ENCODE data around the gene SEPTIN5.

Gene SEPTIN5

DNA sequence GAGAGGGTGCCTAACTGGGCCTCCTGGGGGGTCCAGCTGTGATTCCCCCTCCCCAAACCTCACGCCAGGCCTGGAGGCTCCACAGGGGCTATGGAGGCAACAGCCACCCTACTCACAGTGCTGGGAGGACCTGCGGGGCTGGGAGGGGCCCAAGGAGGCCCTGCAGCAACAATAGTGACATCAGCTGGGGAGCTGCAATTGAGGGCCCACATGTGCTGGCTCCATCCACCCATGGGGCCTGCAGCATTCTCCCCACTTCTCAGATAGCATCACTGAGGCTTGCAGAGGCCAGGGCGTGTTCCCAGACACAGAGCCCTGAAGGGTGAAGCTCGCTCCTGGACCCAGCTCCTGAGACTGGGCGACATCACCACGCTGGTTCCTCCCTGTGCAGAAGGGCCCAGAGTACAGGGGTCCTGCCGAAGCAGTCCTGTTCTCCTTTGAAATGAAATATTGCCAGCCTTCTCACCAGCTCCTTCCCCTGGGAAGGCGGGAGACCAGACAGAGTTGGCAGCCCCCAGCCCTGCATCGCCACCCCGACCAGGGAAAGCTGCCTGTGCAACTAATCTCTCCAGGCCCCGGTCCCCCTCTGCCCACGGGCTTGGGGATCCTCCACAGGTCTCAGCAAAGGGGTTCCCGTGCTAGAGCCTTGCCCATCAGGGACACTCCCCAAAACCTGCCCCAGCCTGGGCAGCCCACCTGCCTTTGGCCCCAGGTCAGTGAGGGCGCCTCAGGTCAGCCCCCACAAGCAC is 37.4 kb downstream of the SEPTIN5 start:
- DNase-seq: no peak

DNA sequence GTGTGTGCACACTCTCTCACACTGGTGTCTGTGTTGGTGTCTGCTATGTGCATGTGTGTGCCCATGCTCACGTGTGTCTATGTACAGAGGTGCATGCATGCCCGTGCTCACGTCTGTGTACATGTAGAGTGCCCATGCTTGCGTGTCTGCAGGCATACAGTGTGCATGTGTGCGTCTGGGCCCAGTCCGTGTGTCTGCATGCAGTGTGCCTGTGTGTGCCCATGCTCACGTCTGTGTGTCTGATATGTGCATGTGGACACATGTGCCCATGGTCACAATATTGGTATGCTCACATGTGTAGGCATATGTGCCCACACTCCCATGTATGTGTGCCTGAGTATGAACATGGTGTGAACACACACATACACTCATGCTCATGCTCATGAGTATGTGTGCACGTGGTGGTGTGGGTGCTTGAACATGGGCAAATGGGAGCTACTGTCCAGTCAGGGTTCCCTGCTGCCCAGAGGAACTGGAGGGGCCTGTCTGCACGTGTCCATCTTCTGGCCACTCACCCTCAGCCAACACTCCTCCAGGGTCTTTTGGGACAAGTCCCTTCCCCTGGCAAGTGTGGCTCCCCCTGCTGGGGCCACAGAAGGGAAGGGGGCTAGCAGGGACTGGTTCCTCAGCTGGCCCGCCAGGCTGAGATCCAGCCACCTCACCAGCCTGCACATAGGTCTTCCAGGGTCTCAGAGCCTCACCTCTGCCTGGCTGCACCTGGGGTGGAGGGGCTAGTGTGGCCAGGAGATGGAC is 39.0 kb downstream of the SEPTIN5 start:
- DNase-seq: no peak

DNA sequence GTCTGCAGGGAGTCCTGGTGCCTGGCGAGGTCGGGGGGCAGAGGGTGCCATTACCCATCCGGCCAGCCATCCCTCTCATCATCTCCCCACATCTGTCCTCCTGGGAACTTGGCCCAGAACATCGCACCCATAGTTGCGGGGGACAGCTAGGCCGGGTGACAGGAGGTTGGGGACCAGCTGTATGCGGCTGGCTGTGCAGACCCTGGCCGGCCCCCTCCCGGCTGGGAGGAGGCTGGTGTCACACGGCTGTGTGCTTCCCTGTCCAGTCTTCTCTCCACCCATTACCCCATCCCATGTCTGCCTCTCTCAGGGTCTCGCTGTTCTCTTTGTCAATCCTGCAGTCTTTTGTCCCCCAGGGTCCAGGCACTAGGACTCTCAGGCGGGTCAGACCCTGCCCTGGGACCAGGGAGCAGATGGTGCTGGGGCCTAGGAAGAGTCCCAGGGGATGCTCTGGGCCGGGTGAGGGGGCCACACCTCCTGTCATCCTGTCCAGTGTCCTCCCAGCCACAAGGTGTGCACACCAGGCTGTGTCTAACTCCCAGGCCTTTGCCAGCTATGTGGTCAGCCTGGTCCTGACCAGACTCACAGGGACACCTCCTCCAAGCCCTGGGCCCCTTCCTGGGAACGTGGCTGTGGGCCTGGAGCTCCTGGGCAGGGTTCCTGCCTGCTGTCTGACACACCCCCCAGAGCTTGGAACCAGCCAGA is 39.8 kb downstream of the SEPTIN5 start:
- no peak for DNase-seq

DNA sequence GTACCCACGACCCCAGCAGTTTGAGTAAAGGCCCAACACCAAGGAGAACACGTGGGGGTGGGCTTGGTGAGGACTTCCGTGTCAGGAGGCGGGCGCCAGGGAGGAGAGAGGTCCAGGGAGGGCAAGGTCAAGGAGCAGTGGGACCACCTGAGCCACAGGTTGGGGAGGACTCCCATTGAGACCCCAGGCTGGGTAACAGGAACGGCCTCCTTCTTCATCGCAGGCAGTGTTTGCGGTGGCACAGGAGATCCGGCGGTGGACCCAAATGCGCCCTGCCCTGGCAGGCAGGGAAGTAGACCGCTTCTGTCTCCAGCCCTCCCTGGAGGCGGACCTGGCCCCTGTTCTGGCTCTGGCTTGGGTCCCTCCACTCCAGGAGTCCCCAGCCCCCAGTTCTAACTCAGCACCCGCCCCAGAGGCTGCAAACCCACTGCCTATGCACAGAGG is 40.4 kb downstream of the SEPTIN5 start:
- DNase-seq: no peak

DNA sequence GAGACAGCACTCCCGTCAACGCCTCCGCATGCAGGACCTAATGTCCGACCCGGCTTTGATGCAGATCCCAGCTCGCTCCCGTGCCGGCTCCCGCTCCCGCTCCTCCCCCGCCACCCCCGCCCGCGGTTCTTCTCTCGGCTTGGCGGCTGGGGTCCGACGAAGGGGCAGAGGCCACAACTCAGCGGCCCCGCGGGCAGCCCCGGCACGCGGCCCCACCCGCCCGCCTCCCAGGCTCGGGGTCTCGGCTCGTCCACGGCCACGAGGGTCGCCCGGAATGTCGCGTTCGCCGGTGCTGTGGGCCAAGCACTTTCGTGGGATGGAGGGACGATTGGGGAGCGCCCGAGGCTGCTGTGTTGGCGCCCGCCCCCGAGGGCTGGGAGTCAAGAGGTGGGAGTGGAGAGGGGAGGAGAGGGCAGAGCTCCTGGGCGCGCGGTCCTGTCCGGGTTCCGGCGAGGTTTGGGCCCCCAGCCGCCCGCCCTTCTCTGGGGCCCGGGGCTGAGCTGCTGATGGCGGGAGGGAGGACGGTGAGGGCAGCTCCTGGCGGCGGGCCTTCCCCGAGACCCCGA is 40.9 kb downstream of the SEPTIN5 start:
- DNase-seq: no peak

DNA sequence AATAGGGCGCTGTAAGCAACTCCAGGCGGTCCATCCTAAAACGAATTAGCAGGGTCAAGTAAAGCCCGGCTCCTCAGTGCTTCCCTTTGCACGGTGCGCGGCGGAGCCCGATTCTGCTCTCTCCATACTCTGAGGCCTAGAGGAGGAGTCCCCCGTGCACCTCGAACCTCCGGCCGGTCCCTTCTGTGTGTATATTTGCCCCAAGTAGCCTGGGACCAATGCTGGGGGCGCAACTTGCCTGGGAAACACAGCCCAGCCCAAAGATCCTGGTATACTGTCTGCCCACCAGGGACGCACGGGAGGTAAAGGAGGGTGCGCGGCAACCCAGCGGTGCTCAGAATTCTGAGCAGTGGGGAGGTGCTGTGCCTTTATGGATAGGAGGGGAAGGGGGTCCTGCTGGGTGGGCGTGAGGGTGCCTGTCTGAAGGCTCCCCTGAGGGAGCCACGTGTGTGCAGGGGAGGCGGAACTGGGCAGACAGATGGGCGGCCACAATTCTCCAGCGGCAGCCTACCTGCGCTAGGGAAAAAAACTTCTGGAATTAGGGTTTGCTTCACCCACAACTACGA is 41.5 kb downstream of the SEPTIN5 start:
- DNase-seq: no peak

DNA sequence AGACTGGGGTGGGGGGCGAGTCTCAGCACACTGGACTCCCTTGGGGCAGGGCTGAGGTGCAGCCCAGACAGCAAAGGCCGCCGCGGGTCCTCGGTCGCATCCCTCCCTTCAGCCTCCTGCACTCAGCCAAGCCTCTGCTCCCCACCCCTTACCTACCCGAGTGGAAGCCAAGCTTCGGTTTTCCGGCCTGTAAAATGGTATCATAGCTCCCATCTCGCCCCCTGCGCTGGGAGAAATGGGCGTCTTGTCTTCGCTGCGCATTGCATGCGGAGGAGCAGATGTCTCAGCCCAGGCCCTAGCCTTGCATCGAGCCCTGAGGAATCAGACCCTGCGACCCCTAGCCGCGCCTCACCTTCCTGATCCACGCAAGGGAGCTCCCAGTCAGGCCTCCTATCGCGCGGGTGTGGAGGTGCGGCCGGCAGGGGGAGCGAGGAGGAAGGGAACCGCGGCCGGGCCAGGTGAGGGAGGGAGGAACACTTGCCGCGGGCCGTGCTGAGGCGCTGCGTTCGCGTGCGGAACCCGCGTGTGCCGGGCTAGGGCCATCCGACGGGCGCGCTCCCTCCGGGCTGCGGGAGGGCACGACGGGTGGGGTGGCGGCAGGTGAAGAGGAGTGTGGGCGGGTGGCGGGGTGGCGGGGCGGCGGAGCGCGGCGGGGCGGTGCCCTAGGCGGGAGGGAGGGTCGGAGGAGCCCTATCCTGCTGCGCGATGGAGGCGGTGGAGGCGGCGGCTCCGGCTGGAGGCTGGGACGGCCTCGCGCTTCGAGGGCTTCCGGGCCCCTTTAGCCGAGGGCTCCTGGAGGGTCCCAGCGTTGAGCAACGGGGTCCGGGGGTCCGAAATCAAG is 42.2 kb downstream of the SEPTIN5 start:
- DNase-seq: peak; percentile 67 to 70

DNA sequence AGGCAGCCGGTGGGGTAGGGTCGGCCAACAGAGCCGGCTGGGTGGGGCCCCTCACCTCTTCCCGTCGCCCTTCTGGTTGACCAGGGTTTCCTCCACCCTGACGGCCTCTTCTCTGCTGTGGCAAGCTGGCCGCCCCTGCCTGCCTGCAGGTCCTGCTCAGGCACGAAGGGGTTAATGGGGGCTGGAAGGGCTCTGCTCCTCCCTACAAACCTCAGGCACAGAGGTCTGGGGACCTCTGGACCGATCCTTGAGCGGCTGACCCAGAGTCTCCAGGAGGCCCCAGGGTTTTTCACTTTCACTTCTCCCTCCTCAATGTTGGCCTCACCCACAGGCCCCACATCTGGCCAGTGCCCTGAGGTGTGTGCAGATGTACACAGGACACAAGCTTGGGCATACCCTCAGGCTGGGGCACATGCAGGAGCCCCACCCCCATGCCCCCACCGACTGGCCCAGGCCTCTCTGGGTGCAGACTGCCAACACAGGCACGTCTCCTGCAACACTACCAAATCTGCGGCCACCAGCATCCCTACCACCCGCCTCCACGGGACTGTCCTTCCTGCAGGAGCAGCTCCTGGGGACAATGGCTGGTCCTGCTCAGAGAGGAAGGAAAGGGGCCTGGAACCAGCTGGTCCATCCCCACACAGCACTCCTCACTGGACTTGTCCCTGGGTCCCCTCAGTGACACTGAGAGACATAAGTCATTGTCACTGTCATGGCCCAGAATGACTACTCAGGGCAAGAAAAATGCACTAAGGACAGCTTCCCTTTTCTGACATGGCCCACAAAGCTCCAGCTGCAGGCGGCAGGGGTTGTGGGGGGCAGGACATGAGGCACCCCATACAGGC is 43.1 kb downstream of the SEPTIN5 start:
- no peak for DNase-seq

DNA sequence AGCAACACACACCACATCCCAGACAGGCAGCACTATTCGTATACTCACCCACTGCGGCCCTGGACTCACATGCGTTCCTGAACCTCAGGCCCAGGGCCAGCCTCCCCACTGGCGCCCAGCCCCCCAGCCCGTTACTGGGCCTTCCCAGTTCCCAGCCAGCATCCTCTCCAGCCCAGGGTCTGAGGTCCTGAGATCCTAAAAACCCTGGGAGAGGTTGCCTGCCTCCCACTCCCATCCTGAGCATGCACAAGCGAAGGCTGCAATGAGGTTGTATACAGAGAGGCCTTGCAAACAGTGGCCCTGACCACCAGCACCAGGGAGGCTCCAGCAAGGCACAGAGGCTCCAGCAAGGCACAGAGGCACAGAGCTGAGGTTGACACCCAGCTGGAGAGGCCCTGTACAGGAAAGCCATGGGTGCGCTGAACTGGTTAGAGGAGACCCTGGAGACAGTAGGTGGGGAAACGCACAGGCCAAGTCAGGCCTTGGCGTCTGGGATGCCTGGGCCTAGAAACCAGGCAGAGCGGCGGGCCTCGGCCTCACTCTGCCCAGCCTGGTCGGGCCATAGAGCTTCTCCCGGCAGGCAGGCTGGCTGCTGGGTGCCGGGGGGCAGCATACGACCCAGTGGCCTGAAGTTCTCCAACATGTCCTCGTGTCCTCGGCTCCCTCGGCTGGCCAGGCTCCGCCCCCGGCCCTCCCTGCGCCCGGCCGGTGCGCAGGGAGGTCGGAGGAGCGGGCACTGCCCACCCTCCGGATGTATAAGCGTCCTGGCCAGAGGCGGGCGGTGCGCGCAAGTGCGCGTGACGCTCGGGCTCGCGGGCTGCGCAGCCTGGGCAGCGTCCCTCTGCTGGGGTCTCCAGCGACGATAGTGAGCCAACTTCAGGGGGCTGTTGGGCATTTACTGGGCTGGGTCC is 43.9 kb downstream of the SEPTIN5 start:
- no peak for DNase-seq

DNA sequence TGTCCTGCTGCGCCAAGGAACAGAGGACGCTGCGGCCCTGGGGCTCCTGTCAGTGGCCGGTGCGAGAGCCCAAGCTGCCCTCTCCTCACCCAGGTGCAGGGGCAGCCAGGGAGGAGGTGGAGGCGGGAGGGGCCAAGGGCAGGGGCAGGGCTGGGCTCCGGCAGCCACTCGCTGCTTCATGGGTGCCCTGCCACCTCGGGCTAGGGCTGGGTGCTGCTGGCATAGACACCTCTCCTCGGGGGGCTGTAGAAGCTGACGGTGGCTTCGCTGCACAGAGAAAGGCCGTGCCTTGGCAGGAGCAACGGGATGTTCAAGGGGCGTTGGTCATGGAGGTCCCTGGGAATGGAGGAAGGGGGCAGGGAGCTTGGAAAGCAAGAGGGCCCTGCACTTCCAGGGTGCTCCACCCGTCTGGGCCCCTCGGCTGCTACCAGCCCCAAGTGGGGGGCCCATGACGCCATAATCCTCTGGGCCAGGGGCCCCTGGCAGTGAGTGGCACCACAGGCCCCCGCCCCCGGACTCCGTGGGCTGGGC is 44.7 kb downstream of the SEPTIN5 start:
- DNase-seq: no peak

DNA sequence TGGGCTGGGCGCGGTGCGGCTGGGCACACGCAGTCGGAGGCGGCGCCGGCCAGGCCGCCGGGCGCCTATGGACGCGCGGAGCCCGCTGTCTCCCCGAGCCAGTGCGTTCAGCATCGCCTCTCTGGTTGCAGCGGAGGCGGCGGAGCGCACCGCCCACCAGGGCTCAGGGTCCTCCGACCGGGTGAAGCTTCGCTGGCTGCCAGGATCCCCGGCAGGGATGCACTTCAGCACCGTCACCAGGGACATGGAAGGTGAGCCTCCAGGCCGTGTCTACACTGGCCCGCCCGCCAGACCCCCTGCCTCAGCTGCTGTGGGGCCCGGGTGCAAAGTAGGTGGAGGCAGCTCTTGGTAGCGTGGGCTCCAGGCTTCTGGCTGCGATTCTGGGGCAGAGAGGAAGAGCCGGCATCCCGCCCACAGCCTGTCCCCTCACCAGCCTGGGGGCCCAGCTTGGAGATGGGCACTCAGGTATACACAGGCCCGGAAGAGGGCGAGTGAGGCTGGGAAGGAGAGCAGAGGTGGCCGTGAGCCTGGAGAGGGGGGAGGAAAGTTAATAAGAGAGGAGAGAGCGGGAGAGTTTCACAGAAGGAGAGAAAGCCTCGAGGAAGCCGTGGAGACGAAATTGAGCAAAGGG is 45.2 kb downstream of the SEPTIN5 start:
- no peak for DNase-seq

DNA sequence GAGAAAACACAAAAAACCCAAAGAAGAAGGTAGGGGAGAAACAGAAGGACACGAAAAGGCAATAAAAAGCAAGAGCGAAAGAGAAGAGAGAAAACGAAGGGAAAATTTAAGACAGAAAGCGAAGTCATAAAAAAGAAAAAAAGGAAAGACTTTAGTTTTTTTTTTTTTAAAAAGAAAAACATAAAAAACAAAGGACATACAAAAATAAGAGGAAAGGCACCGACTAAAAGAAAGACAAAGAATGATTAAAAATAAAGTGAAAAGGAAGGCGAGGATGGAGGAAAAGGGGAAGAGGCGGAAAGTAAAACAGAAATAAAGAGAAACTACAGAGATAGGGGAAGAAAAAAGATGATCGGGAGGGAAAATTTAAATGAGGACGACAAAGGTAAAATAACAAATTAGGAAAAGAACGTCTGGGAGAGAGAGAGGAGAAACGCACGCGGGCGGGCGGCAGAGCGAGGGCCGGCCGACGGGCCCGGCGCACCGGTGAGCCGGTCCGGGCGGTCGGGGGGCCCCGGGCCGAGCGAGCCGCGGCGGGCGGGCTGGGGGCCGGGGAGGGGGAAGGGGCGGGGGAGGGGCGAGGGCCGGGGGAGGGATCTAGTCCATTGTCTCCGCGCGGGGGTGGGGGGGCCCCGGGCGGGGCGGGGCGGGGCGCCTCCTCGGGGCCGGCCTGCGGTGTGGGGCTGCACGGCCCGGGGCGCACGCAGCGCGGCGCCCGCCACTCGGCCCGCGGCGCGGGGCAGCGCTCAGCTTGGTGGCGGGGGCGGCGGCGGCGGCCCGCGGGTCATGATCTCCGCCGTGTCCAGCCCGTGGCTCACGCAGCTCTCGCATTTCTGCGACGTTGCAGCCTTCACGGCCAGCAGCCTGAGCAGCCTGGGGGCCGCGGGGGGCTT is 46.0 kb downstream of the SEPTIN5 start, which contains the start of gene TBX1:
TSS of gene TBX1 (plus strand) at position 721 of the 893 bp plus-strand sequence. CDS start at position 787, 66 bp downstream.
- DNase-seq: no peak

DNA sequence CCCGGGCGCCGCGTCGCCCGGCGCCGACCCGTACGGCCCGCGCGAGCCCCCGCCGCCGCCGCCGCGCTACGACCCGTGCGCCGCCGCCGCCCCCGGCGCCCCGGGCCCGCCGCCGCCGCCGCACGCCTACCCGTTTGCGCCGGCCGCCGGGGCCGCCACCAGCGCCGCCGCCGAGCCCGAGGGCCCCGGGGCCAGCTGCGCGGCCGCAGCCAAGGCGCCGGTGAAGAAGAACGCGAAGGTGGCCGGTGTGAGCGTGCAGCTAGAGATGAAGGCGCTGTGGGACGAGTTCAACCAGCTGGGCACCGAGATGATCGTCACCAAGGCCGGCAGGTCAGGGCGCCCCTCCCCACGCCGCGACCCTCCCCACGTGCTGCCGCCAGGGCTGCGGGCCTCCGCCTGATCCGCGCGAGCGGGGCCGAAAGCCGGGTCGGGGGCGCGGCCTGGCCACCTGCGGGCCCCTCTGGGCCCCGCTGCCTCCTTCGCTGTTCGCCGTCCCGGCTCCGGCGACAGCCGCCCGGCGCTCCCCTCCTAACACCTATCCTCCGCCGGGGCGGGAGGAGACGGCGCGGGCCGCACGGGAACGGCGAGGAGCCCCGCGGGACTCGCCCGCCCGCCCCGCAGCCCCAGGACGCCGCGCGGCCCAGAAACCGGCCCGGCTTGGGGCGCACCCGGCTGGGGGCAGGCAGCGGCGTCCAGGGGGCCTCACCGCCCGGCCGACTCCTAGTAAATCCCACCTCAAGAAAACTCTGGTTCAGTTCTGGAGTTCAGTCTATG is 46.8 kb downstream of the SEPTIN5 start:
- no peak for DNase-seq

DNA sequence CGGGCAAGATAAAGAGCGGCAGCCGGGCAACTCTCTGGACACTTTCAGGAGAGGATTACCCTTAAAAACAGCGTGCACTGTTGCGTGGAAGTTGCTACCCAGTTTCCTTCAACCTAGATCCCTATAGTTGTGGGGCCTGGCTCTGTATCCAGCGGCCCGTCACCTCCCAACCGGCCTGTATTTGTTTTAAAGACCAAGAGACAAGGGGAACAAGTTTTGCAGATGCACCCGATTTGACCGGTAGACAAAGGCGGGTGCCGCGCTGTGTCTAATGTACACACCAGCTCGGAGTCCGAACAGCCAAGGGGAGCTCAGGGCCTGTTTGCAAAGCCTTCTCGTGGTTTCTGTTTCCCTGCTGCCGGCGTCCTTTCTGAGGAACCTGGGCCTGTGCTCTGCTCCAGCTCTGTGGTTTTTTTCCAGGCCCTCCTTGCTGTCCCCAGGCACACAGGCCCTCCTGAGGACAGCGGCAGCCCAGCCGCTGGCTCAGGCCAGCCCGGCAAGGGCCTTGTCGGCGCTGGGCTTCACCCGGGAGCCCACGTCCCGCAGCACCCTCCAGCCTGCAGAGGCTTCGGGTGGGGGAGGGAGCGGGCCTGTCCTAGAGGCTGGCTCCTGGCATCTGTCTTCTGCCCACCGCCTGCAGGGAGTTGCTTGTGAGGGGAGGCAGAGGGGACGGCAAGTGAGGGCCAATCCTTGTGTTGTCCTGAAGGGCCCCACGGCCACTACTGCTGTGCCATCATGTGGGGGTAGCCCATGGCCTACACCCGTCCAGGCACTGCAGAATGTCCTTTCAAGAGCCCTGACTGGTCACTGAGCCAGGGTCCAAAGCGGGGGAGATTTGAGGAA is 47.6 kb downstream of the SEPTIN5 start:
- DNase-seq: no peak

DNA sequence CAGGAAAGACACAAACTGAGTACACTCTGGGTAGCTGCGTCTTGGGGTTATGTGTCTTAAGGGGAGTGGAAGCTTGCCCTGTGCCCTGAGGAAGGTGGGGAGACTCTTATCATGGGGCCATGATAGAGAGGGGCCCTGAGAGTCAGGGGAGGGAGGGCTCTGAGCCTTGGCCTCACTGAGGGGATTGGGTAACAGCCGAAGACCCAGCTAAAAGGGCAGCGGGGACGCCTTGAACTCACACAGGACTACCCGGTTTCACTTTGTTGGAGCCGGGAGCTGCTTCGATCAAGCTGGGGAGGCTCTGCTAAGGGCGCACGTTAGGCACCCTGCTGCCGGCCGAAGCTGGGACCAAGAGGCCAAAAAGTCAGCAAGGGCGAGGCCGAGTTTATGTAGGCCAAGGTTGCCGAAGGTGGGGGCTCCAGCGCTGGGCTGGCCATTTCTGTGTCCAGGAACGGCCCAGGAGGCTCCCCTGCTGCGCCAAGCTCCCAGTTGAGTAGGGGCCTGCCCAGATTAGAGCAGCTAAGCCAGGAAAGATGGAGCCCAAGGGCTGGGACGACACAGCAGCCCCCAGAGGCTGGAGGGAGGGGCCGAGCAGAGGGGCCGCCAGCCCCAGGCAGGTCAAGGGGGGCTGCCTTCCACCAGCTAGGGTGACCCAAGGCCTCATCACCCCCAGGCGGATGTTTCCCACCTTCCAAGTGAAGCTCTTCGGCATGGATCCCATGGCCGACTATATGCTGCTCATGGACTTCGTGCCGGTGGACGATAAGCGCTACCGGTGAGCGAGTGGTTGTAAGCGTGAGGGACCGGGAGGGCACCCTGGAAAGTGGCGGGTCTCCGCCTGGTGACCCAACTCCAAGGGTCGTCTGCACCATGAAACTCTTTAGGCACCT is 48.5 kb downstream of the SEPTIN5 start:
- DNase-seq: no peak

All from CD4-positive, alpha-beta T cell treated with Interleukin-4 for 1 hour (primary cell).